H9 (cell line): ENCODE measurements around the gene KAZN. TPM values are rescaled to one million over a fixed set of nuclear protein-coding genes. Genes with fewer than 3 reads are reported as not detected.

Experiments used
- DNase-seq: peaks from one replicate; pipeline ENCODE4 v3.0.0-alpha.2; 2017
- H2AFZ ChIP-seq: one replicate; pipeline ENCODE4 v1.6.1; 2013; ENCODE audit warnings: mild to moderate bottlenecking, low read length, control low read depth, moderate library complexity
- H2AK5ac ChIP-seq: 2 replicates; pipeline ENCODE4 v1.6.1; 2013; ENCODE audit warnings: low read length, control low read depth, mixed read lengths; ENCODE audit not compliant: insufficient read length
- H2BK120ac ChIP-seq: one replicate; pipeline ENCODE4 v1.6.1; 2013; ENCODE audit warnings: low read depth, mild to moderate bottlenecking, low read length, control low read depth, inconsistent platforms; ENCODE audit not compliant: poor library complexity, severe bottlenecking
- H2BK12ac ChIP-seq: 2 replicates; pipeline ENCODE4 v1.6.1; 2013; ENCODE audit warnings: low read length, control low read depth, mixed read lengths, low read depth; ENCODE audit not compliant: insufficient read length
- H2BK15ac ChIP-seq: 2 replicates; pipeline ENCODE4 v1.6.1; 2013; ENCODE audit warnings: low read depth, low read length, control low read depth
- H2BK20ac ChIP-seq: one replicate; pipeline ENCODE4 v1.6.1; 2013; ENCODE audit warnings: low read depth, mild to moderate bottlenecking, low read length, control low read depth, inconsistent platforms; ENCODE audit not compliant: poor library complexity, severe bottlenecking
- H2BK5ac ChIP-seq: 2 replicates; pipeline ENCODE4 v1.6.1; 2013; ENCODE audit warnings: low read length, control low read depth, mixed read lengths; ENCODE audit not compliant: insufficient read length
- H3K14ac ChIP-seq: 2 replicates; pipeline ENCODE4 v1.6.1; 2013; ENCODE audit warnings: low read length, control low read depth; ENCODE audit not compliant: insufficient read depth
- H3K18ac ChIP-seq: 2 replicates; pipeline ENCODE4 v1.6.1; 2013; ENCODE audit warnings: low read depth, mild to moderate bottlenecking, mixed read lengths, low read length, control low read depth; ENCODE audit not compliant: insufficient read length
- H3K23ac ChIP-seq: 2 replicates; pipeline ENCODE4 v1.6.1; 2013; ENCODE audit warnings: low read length, control low read depth, mixed read lengths, low read depth; ENCODE audit not compliant: insufficient read length
- H3K23me2 ChIP-seq: 2 replicates; pipeline ENCODE4 v1.6.1; 2013; ENCODE audit warnings: low read depth, mild to moderate bottlenecking, mixed read lengths, low read length, control low read depth; ENCODE audit not compliant: insufficient read length, poor library complexity, severe bottlenecking
- H3K27ac ChIP-seq: 2 replicates; pipeline ENCODE4 v1.5.1; 2013; ENCODE audit warnings: low read length, control low read depth, mixed read lengths, low read depth; ENCODE audit not compliant: insufficient read length
- H3K27me3 ChIP-seq: 2 replicates; pipeline ENCODE4 v1.6.1; 2013; ENCODE audit warnings: low read length, control low read depth, inconsistent platforms; ENCODE audit not compliant: insufficient read depth
- H3K4ac ChIP-seq: 2 replicates; pipeline ENCODE4 v1.6.1; 2013; ENCODE audit warnings: low read depth, mild to moderate bottlenecking, control low read depth, inconsistent platforms, low read length, moderate library complexity
- H3K4me1 ChIP-seq: 2 replicates; pipeline ENCODE4 v1.6.1; 2013; ENCODE audit warnings: low read length, control low read depth, inconsistent platforms; ENCODE audit not compliant: insufficient read depth
- H3K4me2 ChIP-seq: 2 replicates; pipeline ENCODE4 v1.6.1; 2013; ENCODE audit warnings: low read length, control low read depth, mixed read lengths; ENCODE audit not compliant: insufficient read length, insufficient read depth
- H3K56ac ChIP-seq: 2 replicates; pipeline ENCODE4 v1.6.1; 2013; ENCODE audit warnings: low read depth, mild to moderate bottlenecking, mixed read lengths, low read length, control low read depth; ENCODE audit not compliant: insufficient read length
- H3K79me1 ChIP-seq: 2 replicates; pipeline ENCODE4 v1.6.1; 2013; ENCODE audit warnings: low read depth, mild to moderate bottlenecking, moderate library complexity, low read length, control low read depth, inconsistent platforms; ENCODE audit not compliant: insufficient read depth, poor library complexity, severe bottlenecking
- H3K79me2 ChIP-seq: 2 replicates; pipeline ENCODE4 v1.6.1; 2013; ENCODE audit warnings: low read length, control low read depth, inconsistent platforms; ENCODE audit not compliant: insufficient read depth
- H3K9ac ChIP-seq: 2 replicates; pipeline ENCODE4 v1.6.1; 2013; ENCODE audit warnings: low read length, control low read depth, mixed read lengths; ENCODE audit not compliant: insufficient read length; ENCODE audit errors: extremely low read depth
- H3K9me3 ChIP-seq: one replicate; pipeline ENCODE4 v1.6.1; 2013; ENCODE audit warnings: low read depth, low read length, inconsistent platforms; ENCODE audit not compliant: control insufficient read depth
- H3T11ph ChIP-seq: one replicate; pipeline ENCODE4 v1.6.1; 2013; ENCODE audit warnings: mild to moderate bottlenecking, low read length, control low read depth, inconsistent platforms
- H4K20me1 ChIP-seq: one replicate; pipeline ENCODE4 v1.6.1; 2013; ENCODE audit not compliant: control insufficient read depth, insufficient read length, insufficient read depth
- H4K5ac ChIP-seq: 2 replicates; pipeline ENCODE4 v1.6.1; 2013; ENCODE audit warnings: low read depth, mild to moderate bottlenecking, mixed read lengths, low read length, control low read depth; ENCODE audit not compliant: insufficient read length
- H4K8ac ChIP-seq: replicated peaks from 2 replicates; pipeline ENCODE4 v1.6.1; 2013; ENCODE audit warnings: low read length, control low read depth, mixed read lengths, low read depth; ENCODE audit not compliant: insufficient read length
- H4K91ac ChIP-seq: 2 replicates; pipeline ENCODE4 v1.6.1; 2013; ENCODE audit warnings: low read depth, mild to moderate bottlenecking, moderate library complexity, mixed read lengths, low read length, control low read depth; ENCODE audit not compliant: insufficient read length
- H3K27ac Mint-ChIP-seq, 3 experiments: 2 replicates in 2 of 3; 3 replicates in 1 of 3; pipeline ENCODE4 v1.8.0; 2020 to 2021; ENCODE audit warnings: mixed read lengths in 3 of 3, mild to moderate bottlenecking in 1 of 3, moderate library complexity in 1 of 3
- H3K27me3 Mint-ChIP-seq: 2 replicates; pipeline ENCODE4 v1.8.0; 2021; ENCODE audit warnings: low read depth, mild to moderate bottlenecking, moderate library complexity, mixed read lengths
- H3K36me3 Mint-ChIP-seq, 3 experiments: 2 replicates in 2 of 3; 3 replicates in 1 of 3; pipeline ENCODE4 v1.8.0; 2020 to 2021; ENCODE audit warnings: low read depth in 3 of 3, mixed read lengths in 3 of 3; ENCODE audit not compliant: insufficient read depth in 1 of 3
- H3K4me1 Mint-ChIP-seq, 2 experiments: 2 replicates each; pipeline ENCODE4 v1.8.0; 2020; ENCODE audit warnings: mixed read lengths in 2 of 2
- H3K4me3 Mint-ChIP-seq, 2 experiments: 2 replicates in 1 of 2; 3 replicates in 1 of 2; pipeline ENCODE4 v1.8.0; 2020 to 2021; ENCODE audit warnings: mild to moderate bottlenecking in 2 of 2, mixed read lengths in 2 of 2, moderate library complexity in 1 of 2
- H3K9me3 Mint-ChIP-seq, 2 experiments: 2 replicates in 1 of 2; 3 replicates in 1 of 2; pipeline ENCODE4 v1.8.0; 2020; ENCODE audit warnings: mild to moderate bottlenecking in 2 of 2, mixed read lengths in 2 of 2, moderate library complexity in 1 of 2
- whole genome bisulfite sequencing: extraction: QIAGEN DNeasy Blood & Tissue Kit; methylation state at CpG from one replicate; pipeline ENCODE4 v1.1.7; 2013; ENCODE audit warnings: missing lambda C conversion rate, low lambda C conversion rate, mixed read lengths; ENCODE audit not compliant: insufficient read length; ENCODE audit errors: extremely low coverage; 5-methylcytosine and 5-hydroxymethylcytosine counted together
- total RNA-seq: library from RNA; stranded (reverse); gene quantifications from 2 replicates; pipeline ENCODE4 v1.2.1, GENCODE V29; 2021
- TF ChIP-seq, protein P1 (sequence below): fragments of 200-600 bp; sonication (generic); conservative IDR thresholded peaks from 3 replicates; pipeline ENCODE4 v1.8.0; 2021; ENCODE audit warnings: antibody characterized with exemption, mild to moderate bottlenecking

The KAZN gene
- total RNA-seq, 1 experiment from 2014 or later: 7.6 TPM

DNA sequence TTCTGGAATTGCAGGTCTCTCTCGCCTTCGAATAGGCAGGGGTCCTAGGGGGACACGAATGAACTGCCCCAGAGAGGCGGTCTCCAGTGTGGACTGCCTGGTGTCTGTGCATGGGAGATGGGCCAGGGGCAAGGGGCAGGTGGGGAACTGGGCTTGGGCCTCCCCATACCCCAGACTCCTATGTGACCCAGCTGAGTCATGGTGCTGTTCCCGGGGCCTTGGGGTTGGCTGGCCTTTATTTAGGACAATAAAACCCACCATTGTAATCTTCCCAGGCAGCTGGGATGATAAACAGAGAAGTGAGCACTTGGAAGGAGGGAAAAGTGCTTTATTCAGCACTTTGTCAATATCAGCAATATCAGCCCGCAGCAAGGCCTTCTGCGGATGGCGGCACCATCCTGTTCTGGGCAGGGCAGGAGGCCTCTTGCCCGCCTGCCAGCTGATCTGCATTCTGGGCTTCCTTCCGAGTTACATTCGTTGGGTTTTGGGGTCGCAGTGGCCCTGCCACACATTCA, 346.0 kb downstream of the KAZN start:
- Histone ChIP-seq H3K23me2 (no peaks in the 10 kb centered on the region), H2BK120ac (no peak overlapping the region), H2BK5ac (no peak overlapping the region), H3K79me1 (no peaks in the 10 kb centered on the region), H4K91ac (no peak overlapping the region), H4K8ac (no peak overlapping the region), H3K4me2 (no peak overlapping the region), H3K79me2 (no peaks in the 10 kb centered on the region), H3T11ph (no peak overlapping the region), H3K27ac (no peak overlapping the region), H3K9me3 (no peaks in the 10 kb centered on the region), H3K4ac (no peak overlapping the region), H4K20me1 (no peaks in the 10 kb centered on the region), H2BK20ac (no peak overlapping the region), H2AK5ac (no peak overlapping the region), H3K27me3 (no peaks in the 10 kb centered on the region), H3K18ac (no peak overlapping the region), H2BK12ac (no peak overlapping the region), H4K5ac (no peak overlapping the region), H3K14ac (no peak overlapping the region), H2AFZ (no peak overlapping the region), H3K9ac (no peak overlapping the region), H2BK15ac (no peak overlapping the region), H3K56ac (no peak overlapping the region), H3K4me1 (peaks cover 2% of the 10 kb centered on the region; the same call in 1 of the 2 replicates), H3K23ac (no peak overlapping the region)
- peaks cover 31 to 57% of the 10 kb centered on the region in 2 experiments for H3K4me1 Mint-ChIP-seq
- no peak overlapping the region for H3K4me3 Mint-ChIP-seq
- H3K27me3 Mint-ChIP-seq: no peaks in the 10 kb centered on the region; the same call in 1 of the 2 replicates
- no peaks in the 10 kb centered on the region for H3K36me3 Mint-ChIP-seq
- no peaks in the 10 kb centered on the region; a peak in 1 of 5 replicates for H3K9me3 Mint-ChIP-seq
- peak overlapping the region in 2 of 3 experiments; percentile 18 to 63; a peak in 1 of 7 replicates for H3K27ac Mint-ChIP-seq
- DNase-seq: no peak
- no CpG with 5 or more reads among the region's 12 CpGs for WGBS
- TF ChIP-seq, protein P1, sequence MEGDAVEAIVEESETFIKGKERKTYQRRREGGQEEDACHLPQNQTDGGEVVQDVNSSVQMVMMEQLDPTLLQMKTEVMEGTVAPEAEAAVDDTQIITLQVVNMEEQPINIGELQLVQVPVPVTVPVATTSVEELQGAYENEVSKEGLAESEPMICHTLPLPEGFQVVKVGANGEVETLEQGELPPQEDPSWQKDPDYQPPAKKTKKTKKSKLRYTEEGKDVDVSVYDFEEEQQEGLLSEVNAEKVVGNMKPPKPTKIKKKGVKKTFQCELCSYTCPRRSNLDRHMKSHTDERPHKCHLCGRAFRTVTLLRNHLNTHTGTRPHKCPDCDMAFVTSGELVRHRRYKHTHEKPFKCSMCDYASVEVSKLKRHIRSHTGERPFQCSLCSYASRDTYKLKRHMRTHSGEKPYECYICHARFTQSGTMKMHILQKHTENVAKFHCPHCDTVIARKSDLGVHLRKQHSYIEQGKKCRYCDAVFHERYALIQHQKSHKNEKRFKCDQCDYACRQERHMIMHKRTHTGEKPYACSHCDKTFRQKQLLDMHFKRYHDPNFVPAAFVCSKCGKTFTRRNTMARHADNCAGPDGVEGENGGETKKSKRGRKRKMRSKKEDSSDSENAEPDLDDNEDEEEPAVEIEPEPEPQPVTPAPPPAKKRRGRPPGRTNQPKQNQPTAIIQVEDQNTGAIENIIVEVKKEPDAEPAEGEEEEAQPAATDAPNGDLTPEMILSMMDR: no peak
